ENCODE data around the gene CACNA1C.

- TF ChIP-seq CTCF (conservative IDR thresholded peaks at IDR 0.05; ENCODE audit: low read length) (no peak), EZH2phosphoT487 (IDR thresholded peaks at IDR 0.05; ENCODE audit: borderline replicate concordance, low read depth, low read length) (no peak)
Observed at GRCh38 chr12:2743478-2743877, 690.7 kb downstream of the CACNA1C start.
